GM19372 (cell line): ENCODE results near the gene RHOH.
"Not testable (repeated sequence)": the region's sequence is repeated elsewhere in the genome, so short reads cannot be mapped to it uniquely, and the experiment has no call there.

Experiments used
- ATAC-seq: cut with Tn5 transposase; IDR thresholded peaks from one replicate; pipeline ENCODE4 v1.9.1; 2021; ENCODE audit warnings: mild to moderate bottlenecking, low read depth, moderate library complexity; ENCODE audit not compliant: unreplicated experiment

RHOH gene

GRCh38 chr4:40255393-40256281 is 58.8 kb downstream of the RHOH start:
- ATAC-seq, result no peak

GRCh38 chr4:40256329-40256728 is 59.5 kb downstream of the RHOH start:
- no peak for ATAC-seq

GRCh38 chr4:40256817-40257216 is 60.0 kb downstream of the RHOH start:
- ATAC-seq, result no peak

GRCh38 chr4:40258627-40259026 is 61.8 kb downstream of the RHOH start:
- ATAC-seq, result no peak

GRCh38 chr4:40261231-40262076 is 64.6 kb downstream of the RHOH start:
- no peak for ATAC-seq

GRCh38 chr4:40262077-40262528 is 65.3 kb downstream of the RHOH start:
- ATAC-seq, result no peak

GRCh38 chr4:40262861-40263260 is 66.0 kb downstream of the RHOH start:
- ATAC-seq, result no peak

GRCh38 chr4:40264497-40264896 is 67.7 kb downstream of the RHOH start:
- no peak for ATAC-seq

GRCh38 chr4:40264995-40265909 is 68.4 kb downstream of the RHOH start:
- ATAC-seq, result no peak

- ATAC-seq, result no peak
These were observed 69.1 kb downstream of the RHOH start for GRCh38 chr4:40265910-40266274.

- ATAC-seq, result no peak
These were observed 72.3 kb downstream of the RHOH start for GRCh38 chr4:40269133-40269532.

- ATAC-seq, result no peak
These were observed 73.8 kb downstream of the RHOH start for GRCh38 chr4:40270609-40271008.

GRCh38 chr4:40275065-40275730 is 78.4 kb downstream of the RHOH start:
- no peak for ATAC-seq

- ATAC-seq, result no peak
These were observed 79.7 kb downstream of the RHOH start for GRCh38 chr4:40276546-40276945.

- no peak for ATAC-seq
These were observed 83.8 kb downstream of the RHOH start for GRCh38 chr4:40280586-40280985.

- no peak for ATAC-seq
These were observed 84.3 kb downstream of the RHOH start for GRCh38 chr4:40281099-40281498.

GRCh38 chr4:40281913-40282312 is 85.1 kb downstream of the RHOH start:
- ATAC-seq, result no peak

- ATAC-seq, result not testable (repeated sequence)
These were observed 86.0 kb downstream of the RHOH start for GRCh38 chr4:40282857-40283256.

GRCh38 chr4:40283413-40283812 is 86.6 kb downstream of the RHOH start:
- ATAC-seq, result no peak

GRCh38 chr4:40283968-40284367 is 87.1 kb downstream of the RHOH start:
- ATAC-seq, result no peak
